Neural cell (in vitro differentiated cells): Measurements from ENCODE around the gene TAF3. TPM values are rescaled to one million over a fixed set of nuclear protein-coding genes. Genes with fewer than 3 reads are reported as not detected.

ENCODE experiments used
- H2AFZ ChIP-seq: fragments of 200-600, 300-800 bp; sonication (generic), shearing (Covaris generic); 2 replicates; pipeline ENCODE4 v1.6.0; 2014; ENCODE audit warnings: low read depth, mild to moderate bottlenecking, antibody characterized with exemption, low read length, moderate library complexity
- H3F3A ChIP-seq: fragments of 200-600 bp; shearing (Covaris generic); 2 replicates; pipeline ENCODE4 v1.6.1; 2016; ENCODE audit warnings: mild to moderate bottlenecking, moderate library complexity, mixed read lengths, antibody characterized with exemption, low read length; ENCODE audit not compliant: insufficient read depth, poor library complexity, severe bottlenecking
- H3K27ac ChIP-seq: fragments of 200-600, 300-800 bp; sonication (generic), shearing (Covaris generic); 2 replicates; pipeline ENCODE4 v1.5.1; 2014; ENCODE audit warnings: mild to moderate bottlenecking, low read length, moderate library complexity
- H3K27me3 ChIP-seq: fragments of 300-800, 200-600 bp; sonication (generic), shearing (Covaris generic); 2 replicates; pipeline ENCODE4 v1.6.0; 2014; ENCODE audit warnings: mild to moderate bottlenecking, low read depth, low read length, moderate library complexity; ENCODE audit not compliant: insufficient read depth
- H3K36me3 ChIP-seq: fragments of 300-800, 200-600 bp; sonication (generic), shearing (Covaris generic); 2 replicates; pipeline ENCODE4 v1.5.1; 2014; ENCODE audit warnings: mild to moderate bottlenecking, antibody characterized with exemption, low read length, moderate library complexity; ENCODE audit not compliant: insufficient read depth
- H3K4me2 ChIP-seq: fragments of 300-800, 200-600 bp; sonication (generic), shearing (Covaris generic); 2 replicates; pipeline ENCODE4 v1.6.0; 2014; ENCODE audit warnings: mild to moderate bottlenecking, low read length
- H3K4me3 ChIP-seq: fragments of 300-800, 200-600 bp; sonication (generic), shearing (Covaris generic); 2 replicates; pipeline ENCODE4 v1.5.1; 2014; ENCODE audit warnings: mild to moderate bottlenecking, low read length, moderate library complexity
- H3K79me2 ChIP-seq: fragments of 200-600 bp; shearing (Covaris generic); replicated peaks from 2 replicates; pipeline ENCODE4 v1.6.0; 2014; ENCODE audit warnings: mild to moderate bottlenecking, low read length, moderate library complexity; ENCODE audit not compliant: insufficient read depth
- H3K9ac ChIP-seq: fragments of 300-800, 200-600 bp; sonication (generic), shearing (Covaris generic); 2 replicates; pipeline ENCODE4 v1.6.1; 2016; ENCODE audit warnings: mild to moderate bottlenecking, low read length, mixed read lengths
- H3K9me2 ChIP-seq: fragments of 200-600 bp; shearing (Covaris generic); 2 replicates; pipeline ENCODE4 v1.6.1; 2016; ENCODE audit warnings: mild to moderate bottlenecking, low read length, mixed read lengths; ENCODE audit not compliant: insufficient read depth
- H3K9me3 ChIP-seq: fragments of 200-600, 300-800 bp; sonication (generic), shearing (Covaris generic); 2 replicates; pipeline ENCODE4 v1.6.1; 2016; ENCODE audit warnings: mild to moderate bottlenecking, mixed run types, low read length, moderate library complexity, mixed read lengths
- H4K20me1 ChIP-seq: fragments of 200-600 bp; shearing (Covaris generic); 2 replicates; pipeline ENCODE4 v1.6.1; 2016; ENCODE audit warnings: mild to moderate bottlenecking, mixed run types; ENCODE audit not compliant: insufficient read depth
- CTCF ChIP-seq: fragments of 450-650 bp; IDR thresholded peaks from 2 replicates; pipeline ENCODE4 v1.5.1; 2014; ENCODE audit warnings: antibody characterized with exemption, mild to moderate bottlenecking, moderate library complexity; ENCODE audit not compliant: poor library complexity, severe bottlenecking
- EP300 ChIP-seq: fragments of 450-650 bp; conservative IDR thresholded peaks from 2 replicates; pipeline ENCODE4 v1.6.1; 2014; ENCODE audit warnings: antibody characterized with exemption, mild to moderate bottlenecking, moderate library complexity; ENCODE audit not compliant: poor library complexity, severe bottlenecking
- EZH2 ChIP-seq: fragments of 200-600, 300-800 bp; shearing (Covaris generic), sonication (generic); IDR thresholded peaks from 2 replicates; pipeline ENCODE4 v1.6.1; 2014; ENCODE audit warnings: antibody characterized with exemption, low read length, borderline replicate concordance, mild to moderate bottlenecking; ENCODE audit not compliant: insufficient read depth, poor library complexity, severe bottlenecking
- MXI1 ChIP-seq: fragments of 450-650 bp; conservative IDR thresholded peaks from 2 replicates; pipeline ENCODE4 v1.6.1; 2014; ENCODE audit warnings: antibody characterized with exemption, mild to moderate bottlenecking; ENCODE audit not compliant: poor library complexity, severe bottlenecking
- POLR2AphosphoS5 ChIP-seq: IDR thresholded peaks from 2 replicates; pipeline ENCODE4 v1.6.1; 2012
- RAD21 ChIP-seq: fragments of 450-650 bp; conservative IDR thresholded peaks from 2 replicates; pipeline ENCODE4 v1.6.1; 2014; ENCODE audit warnings: antibody characterized with exemption, mild to moderate bottlenecking, moderate library complexity
- REST ChIP-seq: IDR thresholded peaks from 2 replicates; pipeline ENCODE4 v1.6.1; 2012; ENCODE audit warnings: borderline replicate concordance
- SMC3 ChIP-seq: fragments of 450-650 bp; conservative IDR thresholded peaks from 2 replicates; pipeline ENCODE4 v1.6.1; 2014; ENCODE audit warnings: antibody characterized with exemption, mild to moderate bottlenecking, moderate library complexity; ENCODE audit not compliant: poor library complexity
- TAF1 ChIP-seq: IDR thresholded peaks from 2 replicates; pipeline ENCODE4 v1.6.1; 2012; ENCODE audit warnings: low read depth
- polyA plus RNA-seq: library from polyadenylated mRNA; depleted of rRNA; stranded (reverse); fragments of >200 nt; gene quantifications from 2 replicates; pipeline ENCODE4 v1.2.3, GENCODE V29; 2014

TAF3 gene
- polyA plus RNA-seq, 1 donor from 2014 or later, result 2.0 TPM

GRCh38 chr10:7787857-7788638, 30.3 kb upstream of the TAF3 start, which contains the start of the genes ATP5F1C and KIN:
TSS of gene ATP5F1C (plus strand) at chr10:7788177. CDS start at chr10:7788208, 31 bp downstream.
TSS of gene KIN (minus strand) at chr10:7787993. CDS start at chr10:7787933, 60 bp downstream.
- peak within 1 kb of the TSS; percentile 93 for H3K4me2 ChIP-seq
- peak within 1 kb of the TSS; percentile 85 for H3K27ac ChIP-seq
- H2AFZ ChIP-seq, result peak within 1 kb of the TSS; percentile 85
- no peaks in the 10 kb centered on the region for H3K9me3 ChIP-seq
- H3K79me2 ChIP-seq, result peaks cover 91% of the 10 kb centered on the region
- H3K36me3 ChIP-seq, result no peaks in the 10 kb centered on the region
- no peaks in the 10 kb centered on the region for H3F3A ChIP-seq
- H3K27me3 ChIP-seq, result no peaks in the 10 kb centered on the region
- TF ChIP-seq CTCF, result no peak
- no peak for TF ChIP-seq RAD21
- TF ChIP-seq REST, result peak; percentile 62
- TF ChIP-seq EZH2, result no peak
- TF ChIP-seq EP300, result no peak
- TF ChIP-seq MXI1, result peak; percentile 75
- TF ChIP-seq POLR2AphosphoS5, result peak; percentile 99
- peak; percentile 30 for TF ChIP-seq SMC3
- peak; percentile 86 for TF ChIP-seq TAF1
- H3K9ac ChIP-seq, result peak within 1 kb of the TSS; percentile 94
- H3K4me3 ChIP-seq, result peak within 1 kb of the TSS; percentile 89
- H4K20me1 ChIP-seq, result no peaks in the 10 kb centered on the region
- H3K9me2 ChIP-seq, result no peaks in the 10 kb centered on the region

- H3K27me3 ChIP-seq, result no peaks in the 10 kb centered on the region
- H3K9me2 ChIP-seq, result no peaks in the 10 kb centered on the region
- no peaks in the 10 kb centered on the region for H4K20me1 ChIP-seq
- peak overlapping the region; percentile 94 for H3K9ac ChIP-seq
- peaks cover 88% of the 10 kb centered on the region for H3K79me2 ChIP-seq
- no peaks in the 10 kb centered on the region for H3K36me3 ChIP-seq
- H2AFZ ChIP-seq, result peak overlapping the region; percentile 85
- no peaks in the 10 kb centered on the region for H3F3A ChIP-seq
- peak overlapping the region; percentile 85 for H3K27ac ChIP-seq
- TF ChIP-seq POLR2AphosphoS5 (no peak), SMC3 (no peak), EZH2 (no peak), RAD21 (no peak), REST (no peak), EP300 (no peak), TAF1 (no peak), CTCF (no peak), MXI1 (no peak)
- H3K4me3 ChIP-seq, result peak overlapping the region; percentile 89
- peak overlapping the region; percentile 93 for H3K4me2 ChIP-seq
- no peaks in the 10 kb centered on the region for H3K9me3 ChIP-seq
Observed at GRCh38 chr10:7788639-7789286, 29.5 kb upstream of the TAF3 start.
